Hepatocyte (in vitro differentiated cells): Measurements from ENCODE around the gene UBE2O. TPM values are rescaled to one million over a fixed set of nuclear protein-coding genes. Genes with fewer than 3 reads are reported as not detected.

Source experiments
- DNase-seq: peaks from one replicate; pipeline ENCODE4 v3.0.0-alpha.2; 2016; ENCODE audit warnings: low spot score
- H2AFZ ChIP-seq: fragments of 200-600 bp; sonication (generic); 2 replicates; pipeline ENCODE4 v1.6.0; 2016; ENCODE audit warnings: antibody characterized with exemption, mild to moderate bottlenecking
- H3K27ac ChIP-seq: fragments of 200-600 bp; sonication (generic); 2 replicates; pipeline ENCODE4 v1.5.1; 2016; ENCODE audit warnings: mild to moderate bottlenecking
- H3K27me3 ChIP-seq: fragments of 200-600 bp; sonication (generic); 2 replicates; pipeline ENCODE4 v1.6.1; 2016
- H3K36me3 ChIP-seq: fragments of 200-600 bp; sonication (generic); replicated peaks from 2 replicates; pipeline ENCODE4 v1.5.1; 2016; ENCODE audit warnings: low read depth; ENCODE audit not compliant: insufficient read depth
- H3K4me1 ChIP-seq: fragments of 200-600 bp; sonication (generic); 2 replicates; pipeline ENCODE4 v1.5.1; 2016; ENCODE audit warnings: mild to moderate bottlenecking, moderate library complexity; ENCODE audit not compliant: insufficient read depth
- H3K4me2 ChIP-seq: fragments of 200-600 bp; sonication (generic); 2 replicates; pipeline ENCODE4 v1.6.0; 2016
- H3K4me3 ChIP-seq: fragments of 200-600 bp; sonication (generic); 2 replicates; pipeline ENCODE4 v1.5.1; 2016; ENCODE audit warnings: mild to moderate bottlenecking
- H3K79me2 ChIP-seq: fragments of 200-600 bp; sonication (generic); 2 replicates; pipeline ENCODE4 v1.6.0; 2017; ENCODE audit warnings: mild to moderate bottlenecking
- H3K9me2 ChIP-seq: fragments of 200-600 bp; sonication (generic); replicated peaks from 2 replicates; pipeline ENCODE4 v1.6.0; 2017; ENCODE audit warnings: mild to moderate bottlenecking; ENCODE audit not compliant: insufficient read depth
- H3K9me3 ChIP-seq: fragments of 200-600 bp; sonication (generic); 2 replicates; pipeline ENCODE4 v1.5.1; 2016; ENCODE audit warnings: low read depth, mild to moderate bottlenecking
- H4K20me1 ChIP-seq: fragments of 200-600 bp; sonication (generic); 2 replicates; pipeline ENCODE4 v1.6.0; 2016; ENCODE audit warnings: mild to moderate bottlenecking; ENCODE audit not compliant: insufficient read depth, poor library complexity, severe bottlenecking
- CTCF ChIP-seq: fragments of 200-600 bp; sonication (generic); IDR thresholded peaks from 2 replicates; pipeline ENCODE4 v1.5.1; 2016; ENCODE audit warnings: antibody characterized with exemption, mild to moderate bottlenecking; ENCODE audit not compliant: poor library complexity
- EZH2 ChIP-seq: fragments of 200-600 bp; sonication (generic); IDR thresholded peaks from 2 replicates; pipeline ENCODE4 v1.6.1; 2016; ENCODE audit warnings: antibody characterized with exemption, mild to moderate bottlenecking, borderline replicate concordance
- EZH2phosphoT487 ChIP-seq: fragments of 200-600 bp; sonication (generic); IDR thresholded peaks from one replicate; pipeline ENCODE4 v1.6.1; 2018; ENCODE audit warnings: antibody characterized with exemption, mild to moderate bottlenecking, low read depth, moderate library complexity; ENCODE audit not compliant: unreplicated experiment, severe bottlenecking
- WGBS: methylation state at CpG from one replicate; pipeline ENCODE4 v1.1.6; 2016; ENCODE audit warnings: low lambda C conversion rate; ENCODE audit errors: missing lambda C conversion rate; 5-methylcytosine and 5-hydroxymethylcytosine counted together
- polyA plus RNA-seq: library from polyadenylated mRNA; unstranded; fragments of >200 nt; fragmentation: Nextera tagmentation; extraction: Ambion mirVana; gene quantifications from 2 replicates; pipeline ENCODE4 v1.2.1, GENCODE V29; 2016
- total RNA-seq: library from RNA; depleted of rRNA; stranded (reverse); fragments of >200 nt; gene quantifications from 2 replicates; pipeline ENCODE4 v1.2.3, GENCODE V29; 2014

Gene UBE2O
- total and polyA plus RNA-seq, 2 experiments from 2014 or later: 9.7 to 15.2 TPM

- Histone ChIP-seq H3K27me3 (no peaks in the 10 kb centered on the region), H3K4me3 (no peak overlapping the region), H3K9me3 (no peaks in the 10 kb centered on the region), H3K4me1 (peaks cover 4% of the 10 kb centered on the region), H4K20me1 (peaks cover 16% of the 10 kb centered on the region), H3K79me2 (peaks cover 45% of the 10 kb centered on the region), H3K27ac (no peak overlapping the region), H2AFZ (no peak overlapping the region), H3K4me2 (no peak overlapping the region), H3K9me2 (no peaks in the 10 kb centered on the region), H3K36me3 (no peaks in the 10 kb centered on the region)
- 85% methylated on average over 11 of the region's 11 CpGs for WGBS
- DNase-seq: no peak
- TF ChIP-seq EZH2: no peak
- TF ChIP-seq EZH2phosphoT487: no peak
- TF ChIP-seq CTCF: no peak
Observed at GRCh38 chr17:76417499-76418143, 35.3 kb downstream of the UBE2O start.

DNA sequence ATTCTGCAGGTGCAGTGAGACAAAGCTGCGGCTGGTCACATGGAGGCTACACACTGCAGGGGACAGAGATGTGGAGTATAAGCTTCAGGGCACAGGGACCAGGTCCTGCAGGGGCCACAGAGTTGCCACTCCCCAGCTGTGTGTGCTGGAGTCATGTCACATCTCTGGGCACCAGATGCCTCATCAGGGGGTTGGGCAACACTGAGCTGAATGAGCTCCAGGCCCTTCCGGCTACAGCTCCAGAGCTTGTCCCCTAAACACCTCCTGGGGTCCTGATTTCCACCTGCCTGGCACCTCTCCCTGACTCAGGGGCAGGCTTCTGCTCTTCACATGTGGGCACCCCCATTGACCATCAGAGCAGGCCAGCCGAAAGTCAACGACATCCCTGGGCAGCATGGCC is 36.1 kb downstream of the UBE2O start:
- H3K4me1 ChIP-seq: peaks cover 4% of the 10 kb centered on the region
- no peaks in the 10 kb centered on the region for H3K27me3 ChIP-seq
- peaks cover 16% of the 10 kb centered on the region for H4K20me1 ChIP-seq
- no peak overlapping the region for H3K27ac ChIP-seq
- no peak overlapping the region for H2AFZ ChIP-seq
- no peak for DNase-seq
- no peak overlapping the region for H3K4me3 ChIP-seq
- H3K79me2 ChIP-seq: peaks cover 46% of the 10 kb centered on the region
- H3K4me2 ChIP-seq: no peak overlapping the region
- no peak for TF ChIP-seq EZH2
- TF ChIP-seq CTCF: no peak
- TF ChIP-seq EZH2phosphoT487: no peak
- no peaks in the 10 kb centered on the region for H3K36me3 ChIP-seq
- 97% methylated on average over 4 of the region's 4 CpGs for WGBS
- H3K9me3 ChIP-seq: no peaks in the 10 kb centered on the region
- no peaks in the 10 kb centered on the region for H3K9me2 ChIP-seq

DNA sequence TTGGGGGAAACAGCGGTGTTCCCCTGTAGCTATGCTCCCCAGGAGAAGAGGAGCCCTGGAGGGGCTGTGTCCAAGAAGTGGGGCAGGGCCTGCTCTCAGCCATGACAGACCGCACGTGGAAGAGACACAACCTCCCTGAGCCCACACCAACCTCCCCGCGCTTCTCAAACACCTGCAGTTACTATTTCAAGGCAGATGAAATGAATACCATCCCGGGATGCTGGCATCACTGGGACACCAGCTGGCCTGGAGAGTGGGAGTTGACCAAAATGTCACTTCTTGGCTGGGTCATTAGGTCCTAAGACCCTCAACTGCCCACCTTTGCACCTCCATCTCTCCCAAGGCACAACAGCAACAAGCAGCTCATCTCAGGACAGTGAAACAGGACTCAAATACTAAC is 36.5 kb downstream of the UBE2O start:
- Histone ChIP-seq H3K9me2 (no peaks in the 10 kb centered on the region), H3K4me3 (no peak overlapping the region), H3K4me1 (peaks cover 4% of the 10 kb centered on the region), H2AFZ (no peak overlapping the region), H3K79me2 (peaks cover 42% of the 10 kb centered on the region), H3K27ac (no peak overlapping the region), H4K20me1 (peaks cover 16% of the 10 kb centered on the region), H3K27me3 (no peaks in the 10 kb centered on the region), H3K4me2 (no peak overlapping the region), H3K9me3 (no peaks in the 10 kb centered on the region), H3K36me3 (no peaks in the 10 kb centered on the region)
- TF ChIP-seq EZH2phosphoT487 (no peak), CTCF (no peak), EZH2 (no peak)
- no peak for DNase-seq
- 94% methylated on average over 6 of the region's 6 CpGs for WGBS
